Fibroblast of lung (primary cell): ENCODE measurements around the gene IMMP2L. TPM values are rescaled to one million over a fixed set of nuclear protein-coding genes. Genes with fewer than 3 reads are reported as not detected.

Source experiments
- DNase-seq, 2 donors: peaks; one replicate each; pipeline versions ENCODE4 v3.0.0 to v3.0.0-alpha.2; 2010; ENCODE audit warnings: low read depth in 2 of 2
- H2AFZ ChIP-seq: 2 replicates; pipeline ENCODE4 v1.5.1; 2012; ENCODE audit warnings: low read length, control low read depth, inconsistent platforms
- H3K27ac ChIP-seq: 2 replicates; pipeline ENCODE4 v1.5.1; 2011; ENCODE audit warnings: low read length, control low read depth; ENCODE audit not compliant: insufficient read depth
- H3K27me3 ChIP-seq: 2 replicates; pipeline ENCODE4 v1.5.1; 2011; ENCODE audit warnings: mild to moderate bottlenecking, low read length; ENCODE audit not compliant: control insufficient read depth, insufficient read depth
- H3K36me3 ChIP-seq: 2 replicates; pipeline ENCODE4 v1.5.1; 2011; ENCODE audit warnings: low read length; ENCODE audit not compliant: control insufficient read depth, insufficient read depth
- H3K4me1 ChIP-seq: 2 replicates; pipeline ENCODE4 v1.5.1; 2011; ENCODE audit warnings: low read length; ENCODE audit not compliant: control insufficient read depth, insufficient read depth; ENCODE audit errors: extremely low read depth
- H3K4me2 ChIP-seq: 2 replicates; pipeline ENCODE4 v1.5.1; 2011; ENCODE audit warnings: low read length, control low read depth; ENCODE audit not compliant: insufficient read depth; ENCODE audit errors: extremely low read depth
- H3K4me3 ChIP-seq, 4 experiments: fragments of 200-600 bp in 1 of 4; sonication (generic) in 1 of 4; replicated peaks in 1 of 4; 2 replicates each; pipeline ENCODE4 v1.5.1; 2011 to 2016; ENCODE audit warnings: low read length in 4 of 4, low read depth in 3 of 4, mild to moderate bottlenecking in 3 of 4, control low read depth in 2 of 4, inconsistent platforms in 1 of 4, mixed read lengths in 1 of 4; ENCODE audit not compliant: insufficient read depth in 1 of 4; ENCODE audit errors: control extremely low read depth in 1 of 4
- H3K79me2 ChIP-seq: 2 replicates; pipeline ENCODE4 v1.5.1; 2012; ENCODE audit warnings: mild to moderate bottlenecking, low read length, inconsistent platforms; ENCODE audit not compliant: control insufficient read depth, insufficient read depth
- H3K9ac ChIP-seq: 2 replicates; pipeline ENCODE4 v1.5.1; 2011; ENCODE audit warnings: mild to moderate bottlenecking, low read length, control low read depth; ENCODE audit not compliant: insufficient read depth
- H3K9me3 ChIP-seq: 2 replicates; pipeline ENCODE4 v1.5.1; 2012; ENCODE audit warnings: low read depth, low read length; ENCODE audit not compliant: control insufficient read depth, insufficient read depth
- H4K20me1 ChIP-seq: 2 replicates; pipeline ENCODE4 v1.5.1; 2011; ENCODE audit warnings: low read length; ENCODE audit not compliant: control insufficient read depth, insufficient read depth; ENCODE audit errors: extremely low read depth
- EZH2 ChIP-seq: IDR thresholded peaks from 2 replicates; pipeline ENCODE4 v1.5.1; 2012; ENCODE audit warnings: low read length, control low read depth, mild to moderate bottlenecking; ENCODE audit errors: missing control alignments
- polyA plus RNA-seq, 2 donors: library from polyadenylated mRNA; depleted of rRNA in 1 of 2; stranded (reverse) in 1 of 2; unstranded in 1 of 2; fragments of >200 nt; gene quantifications; 2 replicates each; pipeline ENCODE4 v1.2.1, GENCODE V29; 2011 to 2012; ENCODE audit warnings: missing spikeins in 1 of 2
- total RNA-seq: library from RNA; depleted of rRNA; stranded (reverse); fragments of >200 nt; gene quantifications from 2 replicates; pipeline ENCODE4 v1.2.1, GENCODE V29; 2014
- TF ChIP-seq, protein P1 (sequence below), 2 donors: IDR thresholded peaks in 1 of 2; conservative IDR thresholded peaks in 1 of 2; 1 replicate in 1 of 2; 2 replicates in 1 of 2; pipeline ENCODE4 v1.5.1; 2011 to 2012; ENCODE audit warnings: low read length in 2 of 2, control low read depth in 1 of 2, inconsistent platforms in 1 of 2, low read depth in 1 of 2, mild to moderate bottlenecking in 1 of 2

Gene IMMP2L
- total and polyA plus RNA-seq, 2 donors (not counting 1 experiment from before 2014, with no cell fraction given): 6.9 to 14.4 TPM

DNA sequence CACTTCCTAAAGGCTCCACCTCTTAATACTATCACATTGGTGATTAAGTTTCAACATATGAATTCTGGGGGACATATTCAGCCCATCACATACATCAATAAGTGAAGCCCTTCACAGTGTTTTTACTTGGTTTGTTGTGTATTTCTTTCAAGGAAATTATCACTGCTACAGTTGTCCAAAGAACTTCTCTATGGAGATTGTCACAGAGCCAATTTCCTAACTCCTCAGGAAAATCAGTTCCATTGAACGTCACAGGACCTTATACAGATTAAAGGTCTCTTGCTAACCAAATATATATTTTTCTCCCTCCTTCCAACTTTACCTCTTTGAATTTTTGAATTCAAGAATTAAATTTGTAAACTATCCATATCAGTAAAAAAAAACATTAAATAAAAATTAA lies 357.0 kb downstream of the IMMP2L start:
- no peak for TF ChIP-seq EZH2
- TF ChIP-seq, protein P1, sequence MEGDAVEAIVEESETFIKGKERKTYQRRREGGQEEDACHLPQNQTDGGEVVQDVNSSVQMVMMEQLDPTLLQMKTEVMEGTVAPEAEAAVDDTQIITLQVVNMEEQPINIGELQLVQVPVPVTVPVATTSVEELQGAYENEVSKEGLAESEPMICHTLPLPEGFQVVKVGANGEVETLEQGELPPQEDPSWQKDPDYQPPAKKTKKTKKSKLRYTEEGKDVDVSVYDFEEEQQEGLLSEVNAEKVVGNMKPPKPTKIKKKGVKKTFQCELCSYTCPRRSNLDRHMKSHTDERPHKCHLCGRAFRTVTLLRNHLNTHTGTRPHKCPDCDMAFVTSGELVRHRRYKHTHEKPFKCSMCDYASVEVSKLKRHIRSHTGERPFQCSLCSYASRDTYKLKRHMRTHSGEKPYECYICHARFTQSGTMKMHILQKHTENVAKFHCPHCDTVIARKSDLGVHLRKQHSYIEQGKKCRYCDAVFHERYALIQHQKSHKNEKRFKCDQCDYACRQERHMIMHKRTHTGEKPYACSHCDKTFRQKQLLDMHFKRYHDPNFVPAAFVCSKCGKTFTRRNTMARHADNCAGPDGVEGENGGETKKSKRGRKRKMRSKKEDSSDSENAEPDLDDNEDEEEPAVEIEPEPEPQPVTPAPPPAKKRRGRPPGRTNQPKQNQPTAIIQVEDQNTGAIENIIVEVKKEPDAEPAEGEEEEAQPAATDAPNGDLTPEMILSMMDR (conservative IDR thresholded peaks at IDR 0.05 in 1 of 2, IDR thresholded peaks at IDR 0.05 in 1 of 2; ENCODE audit: low read depth in 1 of 2, low read length in 2 of 2): no peak
- no peaks in the 10 kb centered on the region for H3K4me1 ChIP-seq
- H4K20me1 ChIP-seq: no peaks in the 10 kb centered on the region
- H2AFZ ChIP-seq: no peak overlapping the region
- H3K27ac ChIP-seq: no peak overlapping the region
- no peaks in the 10 kb centered on the region for H3K79me2 ChIP-seq
- H3K4me2 ChIP-seq: no peak overlapping the region
- H3K36me3 ChIP-seq: no peaks in the 10 kb centered on the region
- no peak overlapping the region for H3K4me3 ChIP-seq
- no peaks in the 10 kb centered on the region for H3K27me3 ChIP-seq
- H3K9me3 ChIP-seq: no peaks in the 10 kb centered on the region
- no peak for DNase-seq
- H3K9ac ChIP-seq: no peak overlapping the region

DNA sequence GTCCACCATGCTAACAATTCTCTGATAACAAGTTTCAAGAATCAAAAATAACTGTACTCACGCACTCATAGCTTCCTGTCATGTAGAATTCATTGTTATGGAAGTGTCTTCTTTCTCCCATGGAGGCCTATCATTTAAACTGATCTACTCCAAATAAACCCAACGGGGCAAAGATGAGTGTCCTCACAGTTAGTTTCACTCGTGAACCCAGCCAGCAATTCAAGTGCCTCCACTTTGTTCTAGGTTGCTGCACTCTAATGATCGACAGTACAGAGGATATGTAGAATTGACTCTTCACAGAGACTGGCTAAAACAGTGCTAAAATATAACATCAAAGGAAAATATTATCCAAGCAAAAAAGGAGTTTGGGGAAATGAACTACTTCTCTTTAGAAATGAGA lies 360.0 kb downstream of the IMMP2L start:
- no peak overlapping the region for H2AFZ ChIP-seq
- no peaks in the 10 kb centered on the region for H3K9me3 ChIP-seq
- no peaks in the 10 kb centered on the region for H3K79me2 ChIP-seq
- H3K36me3 ChIP-seq: no peaks in the 10 kb centered on the region
- no peak overlapping the region for H3K27ac ChIP-seq
- H3K27me3 ChIP-seq: no peaks in the 10 kb centered on the region
- peaks cover 5% of the 10 kb centered on the region for H3K4me1 ChIP-seq
- H3K4me3 ChIP-seq: no peak overlapping the region
- no peak for DNase-seq
- no peak overlapping the region for H3K4me2 ChIP-seq
- H3K9ac ChIP-seq: no peak overlapping the region
- no peaks in the 10 kb centered on the region for H4K20me1 ChIP-seq
- no peak for TF ChIP-seq EZH2
- TF ChIP-seq, protein P1 (conservative IDR thresholded peaks at IDR 0.05 in 1 of 2, IDR thresholded peaks at IDR 0.05 in 1 of 2; ENCODE audit: low read depth in 1 of 2, low read length in 2 of 2): no peak

DNA sequence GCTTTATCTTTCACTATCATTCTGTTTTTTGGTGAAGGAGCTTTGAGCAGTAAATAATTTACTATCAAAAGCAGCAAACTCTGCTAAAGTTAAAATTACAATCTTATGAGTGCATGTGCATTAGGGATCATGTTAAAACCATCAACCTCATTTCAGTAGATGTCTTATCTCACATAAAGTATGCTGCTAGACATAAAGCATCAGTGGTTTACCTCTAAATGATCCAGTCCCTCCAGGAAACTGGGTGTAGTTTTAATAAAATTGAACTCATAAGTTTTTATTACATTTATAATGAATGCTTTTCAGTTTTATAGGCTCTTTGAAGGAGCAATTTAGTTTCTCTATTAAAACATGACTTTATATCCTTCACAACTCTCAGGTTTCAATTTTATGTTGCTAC lies 362.6 kb downstream of the IMMP2L start:
- no peak overlapping the region for H3K27ac ChIP-seq
- H3K9me3 ChIP-seq: no peaks in the 10 kb centered on the region
- H3K79me2 ChIP-seq: no peaks in the 10 kb centered on the region
- TF ChIP-seq EZH2: no peak
- TF ChIP-seq, protein P1 (conservative IDR thresholded peaks at IDR 0.05 in 1 of 2, IDR thresholded peaks at IDR 0.05 in 1 of 2; ENCODE audit: low read depth in 1 of 2, low read length in 2 of 2): no peak
- no peak overlapping the region for H3K9ac ChIP-seq
- H3K4me3 ChIP-seq: no peak overlapping the region
- no peaks in the 10 kb centered on the region for H3K36me3 ChIP-seq
- no peak overlapping the region for H3K4me2 ChIP-seq
- H3K4me1 ChIP-seq: peaks cover 6% of the 10 kb centered on the region
- no peaks in the 10 kb centered on the region for H4K20me1 ChIP-seq
- H3K27me3 ChIP-seq: no peaks in the 10 kb centered on the region
- peak; percentile 18 to 25 for DNase-seq
- H2AFZ ChIP-seq: no peak overlapping the region
